T follicular helper cell (primary cell): ENCODE results near the gene NDST3.

Source experiments
- DNase-seq: peaks from one replicate; pipeline ENCODE4 v3.0.0-alpha.2; 2020; ENCODE audit warnings: low read depth

The NDST3 gene

DNA sequence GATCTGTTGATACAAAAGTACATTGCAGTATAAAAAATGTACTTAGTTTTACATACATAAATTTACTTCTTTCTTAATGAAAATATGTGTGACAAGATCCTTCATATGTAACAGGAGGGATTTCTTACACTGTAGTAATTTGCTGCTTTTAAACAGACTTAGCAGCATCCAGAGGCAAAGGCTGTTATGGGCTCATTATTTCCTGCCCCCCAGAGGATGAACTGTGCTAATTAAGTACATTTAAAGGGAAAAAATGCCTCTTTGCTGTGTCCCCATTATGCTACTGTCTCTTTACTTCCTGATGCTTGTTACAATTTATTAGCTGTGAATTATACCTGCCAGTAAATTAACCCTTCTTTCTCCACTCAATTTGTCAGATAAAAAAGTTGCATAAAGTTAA is 47.1 kb downstream of the NDST3 start:
- DNase-seq, result no peak

DNA sequence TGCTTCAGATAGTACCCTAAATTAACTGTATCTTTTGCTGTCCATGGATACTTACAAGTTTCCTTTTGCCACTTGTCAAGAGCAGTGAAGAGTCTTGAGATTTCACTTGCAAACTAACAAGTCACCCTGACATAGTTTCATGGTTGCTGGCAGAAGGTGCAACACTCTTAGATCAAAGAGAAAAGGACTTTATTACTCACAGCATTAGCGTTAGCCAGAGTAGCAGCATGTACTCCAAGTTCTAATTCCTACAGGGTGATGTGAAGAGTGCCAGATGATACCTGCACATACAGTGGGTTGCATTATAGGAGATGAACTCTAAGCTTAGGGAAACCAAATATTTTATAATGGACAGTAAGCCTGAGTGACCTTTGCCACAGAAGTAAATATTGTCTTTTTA is 47.9 kb downstream of the NDST3 start:
- no peak for DNase-seq

DNA sequence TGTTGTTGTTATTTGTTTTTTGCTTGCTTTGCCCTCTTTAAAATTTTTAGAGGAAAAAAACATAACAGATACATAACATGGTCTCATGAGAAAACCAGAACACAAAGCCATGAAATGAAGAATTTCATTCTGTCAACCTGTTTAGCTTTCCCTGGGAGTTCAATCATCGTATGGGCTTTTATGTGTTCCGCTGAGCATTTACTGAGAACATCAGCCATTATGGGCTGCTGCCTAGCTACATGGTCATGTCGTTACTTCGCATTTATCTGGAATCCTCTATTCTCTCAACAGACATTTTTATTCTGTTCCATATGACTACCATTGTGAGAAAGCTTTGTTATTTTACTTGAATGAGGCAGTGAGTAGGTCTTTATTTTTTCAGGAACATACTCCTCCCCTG is 51.4 kb downstream of the NDST3 start:
- DNase-seq, result no peak

DNA sequence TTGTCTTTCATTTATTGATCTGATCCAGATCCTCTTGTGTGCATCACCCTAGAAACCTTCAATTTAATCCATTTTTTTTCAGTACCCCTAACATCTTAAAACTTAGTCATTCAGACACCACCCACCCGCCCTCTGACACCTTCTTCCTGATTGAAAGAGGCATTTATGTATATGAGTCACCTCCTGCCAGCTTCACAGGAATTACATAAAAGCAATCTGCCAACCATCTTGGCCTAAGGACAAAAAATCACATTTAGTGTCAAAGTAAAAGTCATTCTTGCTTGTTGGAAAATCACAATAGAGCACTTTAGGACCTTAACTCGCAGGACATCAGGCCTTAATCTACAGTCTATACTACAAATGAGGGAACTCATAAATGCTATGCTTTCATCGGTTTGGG is 52.1 kb downstream of the NDST3 start:
- no peak for DNase-seq

DNA sequence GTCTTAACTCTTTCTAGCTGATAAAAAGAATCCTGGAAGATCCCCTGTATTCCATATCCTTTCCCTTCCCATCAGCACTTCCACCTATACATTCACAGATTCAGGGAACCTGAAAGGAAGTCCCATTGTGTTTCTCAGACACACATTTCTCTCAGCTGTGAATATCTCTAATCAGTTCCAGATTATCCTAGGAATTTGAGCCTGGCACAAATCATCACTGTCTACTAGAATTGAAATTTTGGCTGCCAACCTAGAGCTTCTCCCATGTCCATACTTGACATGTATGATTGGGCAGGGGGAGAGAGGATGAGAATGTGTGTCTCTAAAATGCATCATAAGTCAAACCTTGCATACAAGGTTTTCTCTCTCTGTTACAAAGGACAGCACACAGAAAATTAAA is 53.1 kb downstream of the NDST3 start:
- DNase-seq, result no peak

DNA sequence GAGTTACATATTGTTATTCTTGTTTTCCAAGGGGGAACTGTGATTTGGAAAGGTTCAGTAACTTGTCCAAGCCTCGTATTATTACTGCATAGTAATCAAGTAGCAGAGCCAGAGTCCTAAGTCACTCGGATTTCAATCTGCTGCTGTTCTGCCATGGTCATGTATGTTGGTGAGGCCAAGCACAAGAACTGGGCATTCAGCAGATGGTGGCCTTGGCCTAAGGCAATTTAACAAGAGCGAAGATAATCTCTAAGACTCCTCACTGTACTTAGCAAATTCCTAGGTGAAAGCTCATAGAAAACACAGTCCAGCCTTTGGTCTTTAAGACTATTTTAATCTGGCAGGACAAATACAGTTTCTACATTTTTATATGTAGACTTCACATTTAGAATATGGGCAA is 64.8 kb downstream of the NDST3 start:
- DNase-seq, result no peak

DNA sequence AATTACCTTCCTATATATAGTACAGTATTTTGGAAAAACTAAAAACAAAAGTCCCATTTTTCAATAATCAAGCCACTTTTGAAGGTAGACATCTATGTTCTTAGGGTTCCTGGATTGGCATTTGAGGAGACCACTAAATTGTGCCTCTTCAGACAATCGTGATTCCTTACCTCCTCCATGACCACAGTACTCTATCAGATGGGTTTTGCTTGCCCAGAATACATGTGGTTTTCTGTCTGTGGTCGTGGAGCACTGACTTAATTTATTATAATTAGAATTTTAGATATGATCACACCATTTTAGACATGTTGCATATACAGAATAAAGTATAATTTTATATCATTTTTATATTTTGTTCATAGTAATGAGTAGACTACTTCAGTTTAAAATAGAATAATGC is 67.9 kb downstream of the NDST3 start:
- DNase-seq, result no peak

DNA sequence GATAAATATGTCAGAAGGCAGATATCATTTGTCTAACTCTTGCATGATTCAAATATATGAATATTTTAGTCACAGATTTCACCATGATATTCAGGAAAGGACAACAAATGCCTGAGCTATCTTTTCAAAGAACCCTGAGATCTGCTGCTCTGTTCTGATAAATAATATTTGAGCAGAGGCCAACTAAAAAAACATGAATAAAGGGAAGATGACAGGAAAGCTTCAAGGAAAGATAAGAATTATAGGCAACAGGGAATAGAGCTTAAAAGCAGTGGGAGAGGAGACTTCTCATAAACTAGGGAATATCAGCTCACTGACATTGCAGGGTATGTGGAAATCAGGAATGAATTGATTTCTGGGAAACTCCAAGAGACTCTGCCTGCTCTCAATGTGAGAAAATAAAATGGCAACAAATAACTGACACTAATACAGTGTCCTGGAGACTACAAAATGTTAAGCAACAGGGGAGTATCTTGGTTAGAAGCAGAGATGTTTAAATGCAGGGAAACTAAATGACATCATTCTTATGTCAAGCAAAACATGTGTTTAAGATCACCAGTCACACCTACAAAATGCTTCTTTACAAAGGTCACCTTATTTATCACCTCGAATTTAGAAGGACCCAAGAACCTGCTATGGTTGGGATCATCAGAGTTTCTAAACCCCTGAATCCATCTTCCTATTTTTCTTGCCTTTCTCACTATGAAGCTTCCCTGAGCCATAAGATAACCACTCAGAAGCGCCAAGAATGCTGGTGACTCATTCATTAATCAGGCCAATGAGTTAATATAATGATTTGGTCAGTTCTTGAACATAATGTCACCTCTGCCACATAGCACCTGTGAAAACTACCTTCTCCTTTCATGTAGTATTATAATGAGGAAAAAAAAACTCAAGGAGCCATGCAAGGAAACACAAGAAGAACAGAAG is 78.1 kb downstream of the NDST3 start:
- no peak for DNase-seq

DNA sequence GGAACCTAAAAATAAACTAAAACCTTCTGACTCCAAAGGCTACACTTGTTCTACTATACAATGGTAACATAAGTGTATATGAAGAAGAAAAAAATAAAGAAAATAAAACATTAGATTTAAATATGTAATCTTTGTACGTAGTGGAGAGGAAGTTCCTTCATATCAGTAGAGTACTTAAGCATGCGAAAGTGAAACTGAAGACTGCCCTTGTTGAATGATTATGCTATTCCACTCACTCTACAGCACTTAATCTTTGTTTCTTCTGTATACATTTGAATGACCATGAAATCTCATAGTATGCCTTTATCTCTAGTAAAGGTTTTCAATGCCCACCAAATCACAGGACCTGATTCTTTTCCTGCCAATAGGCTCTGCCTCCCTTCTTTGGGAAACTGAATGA is 78.9 kb downstream of the NDST3 start:
- DNase-seq, result no peak

DNA sequence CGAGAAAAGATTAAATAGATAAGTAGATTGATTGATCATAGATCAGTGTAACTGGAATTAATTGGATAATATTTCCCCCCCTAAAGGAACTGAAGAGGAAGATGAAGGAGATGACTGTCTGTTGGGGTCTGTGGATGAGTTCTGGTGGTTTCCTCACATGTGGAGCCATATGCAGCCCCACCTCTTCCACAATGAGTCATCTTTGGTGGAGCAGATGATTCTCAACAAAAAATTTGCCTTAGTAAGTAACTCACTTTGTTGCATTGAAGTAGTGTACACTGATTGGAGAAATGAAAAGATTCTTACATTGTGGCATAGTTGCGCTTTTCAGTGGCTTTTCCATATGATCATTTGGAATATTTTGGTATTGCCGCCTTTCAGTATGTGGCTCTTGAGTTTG is 80.4 kb downstream of the NDST3 start:
- no peak for DNase-seq

DNA sequence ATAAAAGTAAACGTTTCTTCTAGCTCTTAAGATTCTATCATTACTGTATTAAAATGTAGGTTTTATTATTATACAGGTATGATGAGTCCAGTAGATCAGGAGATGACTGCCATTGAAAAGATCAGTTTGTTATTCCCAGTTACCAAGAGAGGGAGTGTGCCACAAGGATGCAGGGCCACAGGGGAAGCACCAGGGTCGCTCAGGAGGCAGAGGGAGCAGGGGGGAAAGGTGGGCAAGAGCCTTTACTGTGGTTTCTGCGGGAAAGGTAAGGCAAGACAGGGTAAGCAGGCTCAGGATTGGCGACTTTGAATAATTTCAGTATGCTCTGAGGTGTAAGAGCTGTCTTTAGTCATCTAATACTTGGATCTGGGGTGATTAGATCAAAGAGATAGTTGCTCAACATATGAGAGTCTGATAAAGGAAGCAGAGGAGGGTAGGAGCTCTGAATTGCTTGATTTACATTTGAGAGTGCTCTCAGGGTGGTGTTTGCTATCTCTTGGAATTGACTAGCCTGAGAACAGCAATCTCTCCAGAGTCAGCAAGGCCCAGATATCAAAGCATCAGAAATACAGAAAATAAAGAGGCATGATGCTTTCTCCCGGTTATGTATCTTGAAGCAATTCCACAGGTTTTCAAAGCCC is 86.0 kb downstream of the NDST3 start:
- no peak for DNase-seq

DNA sequence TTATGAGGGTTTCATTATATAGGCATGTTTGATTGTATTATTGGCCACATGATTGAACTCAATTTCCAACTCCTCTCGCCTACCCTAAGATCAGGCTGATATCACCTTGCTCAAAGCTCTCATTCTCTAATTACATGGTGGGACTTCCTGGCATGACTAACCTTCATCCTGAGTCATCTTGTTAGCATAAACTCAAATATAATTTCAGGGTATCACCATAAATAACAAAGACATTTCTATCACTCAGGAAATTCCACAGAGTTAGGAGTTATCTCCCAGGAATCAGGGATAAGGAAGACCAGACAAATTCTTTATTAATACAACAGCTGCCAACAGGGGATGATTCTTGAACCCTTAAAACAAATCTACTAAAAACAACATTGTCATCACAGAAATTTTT is 90.7 kb downstream of the NDST3 start:
- DNase-seq, result no peak

DNA sequence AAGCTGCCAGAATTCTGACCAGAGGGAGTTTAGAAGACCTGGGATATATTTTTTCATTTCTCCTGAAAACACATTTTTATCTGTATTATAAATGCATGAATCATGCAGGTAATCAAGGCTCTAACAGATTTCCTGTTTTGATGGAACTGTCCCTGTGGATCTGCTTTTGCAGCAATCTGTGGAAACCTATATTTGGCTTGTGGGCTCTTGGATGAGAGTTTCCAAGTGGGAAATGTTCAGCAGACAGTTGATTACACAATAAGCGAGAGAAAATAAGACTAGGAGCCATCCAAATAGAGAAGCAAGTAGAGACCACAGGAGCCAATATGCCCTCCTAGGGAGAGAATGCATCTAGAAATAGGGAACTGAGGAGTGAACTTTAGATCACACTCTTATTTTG is 105.0 kb downstream of the NDST3 start:
- DNase-seq, result no peak

DNA sequence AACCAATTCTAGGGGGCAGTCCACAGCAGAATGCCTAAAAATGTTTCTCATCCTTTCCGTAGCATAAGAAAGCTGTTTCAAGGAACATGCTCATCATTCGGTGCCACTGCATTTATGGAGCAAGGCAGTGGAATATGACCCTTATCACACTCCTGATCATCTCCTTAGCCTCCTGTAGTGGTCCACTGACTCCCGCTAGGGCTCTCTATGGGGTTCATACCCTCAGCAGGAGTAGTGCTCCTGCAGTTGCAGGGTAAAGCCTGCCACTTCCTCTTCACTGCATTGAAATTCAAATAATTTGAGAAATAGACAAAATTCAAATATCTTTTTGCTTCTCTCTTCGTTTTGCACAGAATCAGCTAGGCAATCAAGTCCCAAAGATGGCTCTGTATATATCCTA is 107.0 kb downstream of the NDST3 start:
- no peak for DNase-seq

DNA sequence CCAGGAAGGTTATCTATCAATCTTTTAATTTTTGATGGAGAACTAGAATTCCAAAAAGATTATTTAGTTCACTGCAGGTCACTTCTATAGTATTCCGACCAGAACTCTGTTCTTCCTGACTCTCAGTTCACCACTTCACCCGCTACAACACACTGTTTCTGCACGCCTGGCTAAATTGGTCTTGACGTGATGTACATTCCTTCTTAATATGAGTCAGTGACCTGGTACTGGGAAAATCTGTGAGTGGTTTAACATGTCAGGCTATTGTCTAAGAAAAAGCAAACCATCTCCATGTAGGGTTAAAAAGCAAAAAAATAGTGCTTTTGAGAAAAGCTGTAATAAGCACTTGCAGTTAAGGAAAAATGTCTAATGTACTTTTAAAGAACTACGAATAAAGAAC is 120.4 kb downstream of the NDST3 start:
- no peak for DNase-seq

DNA sequence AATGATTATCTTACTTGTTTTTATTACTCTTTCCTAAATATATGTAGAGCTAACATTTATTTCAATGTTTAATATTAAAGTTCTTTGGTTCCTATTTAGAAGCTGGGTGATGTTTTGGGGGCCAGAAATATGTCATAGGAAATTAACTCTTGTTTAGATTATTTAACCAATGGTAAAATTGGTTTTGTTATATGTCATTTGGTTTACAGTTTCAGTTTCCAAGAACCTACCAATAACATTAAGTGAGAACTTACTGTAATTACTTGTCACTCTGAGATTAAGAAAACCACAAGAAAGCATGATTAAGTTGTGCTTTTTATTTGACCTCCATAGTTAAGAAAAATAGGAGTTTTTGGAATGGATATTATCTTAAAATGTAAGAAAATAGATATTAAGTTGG is 121.2 kb downstream of the NDST3 start:
- no peak for DNase-seq

DNA sequence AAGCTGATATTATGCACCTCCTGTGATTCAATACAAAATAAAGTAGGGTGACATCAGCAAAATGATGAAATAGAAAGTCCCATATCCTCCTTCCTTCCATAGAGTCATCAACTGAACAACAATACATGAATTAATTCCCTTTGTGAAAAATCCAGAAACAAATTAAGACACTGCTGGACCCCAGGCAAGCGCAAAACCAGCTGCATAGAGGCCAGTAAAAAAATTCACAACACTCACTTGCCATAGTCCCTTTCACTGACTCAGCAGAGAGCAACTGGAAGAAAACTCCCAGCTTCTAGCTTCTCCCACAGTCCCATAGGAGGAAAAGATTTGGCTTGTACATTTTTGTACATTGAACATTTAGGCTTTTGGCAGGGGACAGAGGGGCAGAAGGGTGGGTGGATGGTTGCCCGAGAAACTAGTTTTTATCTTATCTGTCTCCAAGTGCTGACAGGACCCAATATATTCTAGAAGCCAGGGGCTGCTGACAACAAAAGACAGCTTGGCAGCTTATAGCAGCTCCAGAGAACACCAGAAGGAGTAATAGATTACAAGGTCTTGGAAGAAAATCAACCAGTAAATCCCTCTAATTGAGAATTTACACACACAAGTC is 124.6 kb downstream of the NDST3 start:
- no peak for DNase-seq

DNA sequence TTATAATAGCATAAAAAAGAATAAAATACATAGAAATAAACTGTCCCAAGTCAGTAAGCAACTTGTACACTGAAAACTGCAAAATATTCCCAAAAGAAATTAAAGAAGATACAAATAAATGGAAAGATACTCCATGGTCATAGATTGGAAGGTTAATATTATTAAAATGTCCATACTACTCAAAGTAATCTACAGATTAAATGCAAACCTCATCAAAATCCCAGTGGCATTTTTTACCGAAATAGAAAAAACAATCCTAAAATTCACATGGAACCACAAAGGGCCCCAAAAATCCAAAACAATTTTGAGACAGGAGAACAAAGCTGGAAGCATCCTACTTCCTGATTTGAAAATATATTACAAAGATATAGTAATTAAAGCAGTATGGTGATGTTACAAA is 133.0 kb downstream of the NDST3 start:
- no peak for DNase-seq

DNA sequence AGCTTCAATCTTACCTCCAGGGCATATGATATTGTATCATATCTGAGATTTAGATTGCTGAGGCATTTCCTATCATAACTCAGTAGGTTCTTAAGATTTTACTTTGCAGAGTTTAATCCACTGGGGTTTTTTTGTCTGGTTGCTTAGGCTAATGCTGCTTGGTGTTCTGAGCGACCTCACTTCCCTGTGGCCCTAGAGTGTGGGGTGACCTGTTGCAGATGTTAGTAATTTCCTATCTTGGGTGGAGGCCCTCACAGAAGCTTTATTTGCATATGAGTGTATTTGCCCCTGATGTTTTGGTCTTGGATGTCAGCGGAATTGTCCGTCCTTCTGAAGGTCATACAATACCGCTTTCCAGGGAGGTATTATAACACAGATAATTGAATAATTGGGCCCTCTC is 137.1 kb downstream of the NDST3 start:
- DNase-seq, result no peak

DNA sequence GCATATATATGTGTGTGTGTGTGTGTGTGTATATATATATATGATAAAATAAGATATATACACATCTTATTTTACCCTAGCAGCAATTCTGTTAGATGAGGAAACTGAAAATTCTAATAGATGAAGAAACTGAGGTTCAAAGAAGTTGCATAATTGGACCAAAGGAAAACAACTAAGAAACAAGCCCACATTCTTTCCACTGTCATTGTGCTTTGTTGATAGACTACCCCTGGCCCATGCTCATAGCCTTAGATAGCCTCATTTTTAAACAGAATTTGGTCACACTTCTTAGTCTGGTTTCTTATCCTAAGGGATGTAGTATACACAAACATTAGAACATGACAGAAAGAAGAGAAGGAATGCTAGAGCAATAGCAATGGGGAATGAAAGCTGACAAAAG is 138.8 kb downstream of the NDST3 start:
- no peak for DNase-seq

DNA sequence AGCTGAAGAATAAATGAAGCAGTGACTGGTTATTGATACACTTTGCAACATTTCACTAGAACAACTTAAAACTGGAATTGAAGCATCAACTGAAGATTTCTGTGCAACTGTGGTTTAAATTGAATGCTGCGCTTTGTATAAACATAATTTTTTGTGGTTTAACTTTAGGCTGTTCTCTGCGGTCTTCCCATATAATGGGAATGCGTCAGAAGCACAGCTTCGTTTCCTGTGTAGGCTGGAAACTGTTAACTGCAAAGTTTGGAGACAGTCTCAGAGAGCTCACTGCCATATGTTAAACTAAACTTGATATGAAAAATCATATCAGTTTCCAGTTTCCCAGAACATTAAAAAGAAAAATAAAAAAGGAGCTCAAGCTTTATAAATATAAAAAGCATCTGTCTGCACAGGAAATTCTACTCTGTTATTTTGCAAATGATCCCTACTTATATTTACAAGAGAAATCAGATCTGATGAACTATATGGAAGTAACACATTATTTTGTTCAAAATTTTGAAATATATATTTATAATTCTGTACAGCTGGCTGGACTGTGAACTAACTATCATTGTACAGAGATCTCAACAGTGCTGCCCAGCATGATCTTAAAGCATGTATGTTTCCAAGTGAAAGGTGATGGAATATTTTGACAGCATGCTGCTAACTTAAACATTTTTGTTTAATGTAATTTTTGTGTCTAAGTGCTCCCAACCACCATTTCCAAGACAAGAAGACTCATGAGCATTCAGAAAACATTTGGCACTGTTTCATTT is 139.9 kb downstream of the NDST3 start:
- DNase-seq, result no peak

DNA sequence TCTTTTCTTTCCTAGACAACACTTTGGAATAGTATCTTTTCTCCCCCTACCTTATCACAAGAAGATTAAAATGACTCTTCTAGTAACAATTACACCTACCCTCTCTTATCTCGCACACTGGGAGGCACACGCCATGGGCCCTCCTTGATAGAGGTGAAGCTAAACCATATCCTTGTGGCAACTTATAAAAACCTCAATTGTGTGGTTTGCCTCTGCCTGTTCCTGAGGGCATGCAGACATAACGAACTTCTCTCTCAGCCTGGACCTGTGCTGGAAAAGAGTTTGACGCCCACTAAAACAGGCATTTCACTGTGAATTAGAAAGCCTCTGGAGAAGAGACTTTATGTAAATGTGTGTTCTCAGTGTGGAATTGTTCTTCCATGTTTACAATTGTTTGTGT is 141.2 kb downstream of the NDST3 start:
- no peak for DNase-seq

DNA sequence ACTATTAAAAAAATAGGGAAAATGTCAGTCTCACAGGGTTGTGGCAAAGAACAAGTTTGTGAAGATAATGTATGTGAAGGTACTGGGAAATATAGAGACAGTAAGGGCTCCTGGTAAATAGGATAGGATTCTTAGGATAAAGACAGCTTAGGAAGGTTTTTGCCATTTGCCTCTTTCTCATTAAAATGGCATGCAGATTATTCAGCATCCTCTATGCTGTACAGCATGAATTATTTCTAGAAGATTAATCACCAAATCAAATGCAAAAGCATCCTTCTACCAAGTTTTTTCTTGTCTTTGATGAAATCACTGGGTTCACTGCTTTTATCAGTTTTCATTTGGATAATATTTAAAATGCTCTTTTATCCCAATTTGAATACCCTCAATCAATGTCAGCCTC is 142.8 kb downstream of the NDST3 start:
- no peak for DNase-seq
